Lower lobe of right lung (tissue), 2 donors: Measurements from ENCODE around the gene ZBTB21. TPM values are rescaled to one million over a fixed set of nuclear protein-coding genes. Genes with fewer than 3 reads are reported as not detected.
A peak's percentile ranks its signal among the peaks of the same experiment; 100 is the strongest.

Experiments used
- ATAC-seq, 2 donors: fragments of 200-7000 bp; cut with Tn5 transposase; one replicate each; pipeline ENCODE4 v1.9.1; 2020 to 2022; ENCODE audit warnings: mild to moderate bottlenecking in 2 of 2, moderate library complexity in 2 of 2
- DNase-seq: peaks from one replicate; pipeline ENCODE4 v3.0.0-alpha.2; 2020
- H3K27ac ChIP-seq: fragments of 200-600 bp; one replicate; pipeline ENCODE4 v1.8.0; 2022
- H3K27me3 ChIP-seq: fragments of 200-600 bp; one replicate; pipeline ENCODE4 v1.8.0; 2022; ENCODE audit warnings: low read depth
- H3K36me3 ChIP-seq: fragments of 200-600 bp; one replicate; pipeline ENCODE4 v1.8.0; 2022; ENCODE audit warnings: mild to moderate bottlenecking
- H3K4me1 ChIP-seq: fragments of 200-600 bp; one replicate; pipeline ENCODE4 v1.8.0; 2022
- H3K4me3 ChIP-seq: fragments of 200-600 bp; one replicate; pipeline ENCODE4 v1.8.0; 2022; ENCODE audit warnings: mild to moderate bottlenecking
- H3K9me3 ChIP-seq: fragments of 200-600 bp; one replicate; pipeline ENCODE4 v1.8.0; 2022
- intact Hi-C: fragments of 100-400 bp; cut with DNase I; formaldehyde crosslinking; loops from one replicate; pipeline ENCODE4 v1.11.0; 2022
- total RNA-seq: library from RNA; stranded (reverse); fragmentation: NEBNext Ultra II Directional; extraction: Animal tissue kit (Norgen Biotek cat#: 25700); gene quantifications from one replicate; pipeline ENCODE4 v1.2.1, GENCODE V29; 2021
- TF ChIP-seq, protein P1 (sequence below): fragments of 200-600 bp; IDR thresholded peaks from one replicate; pipeline ENCODE4 v1.8.0; 2022; ENCODE audit warnings: antibody characterized with exemption, mild to moderate bottlenecking
- donor health status: DM: no; HTN: yes; CAD: no; lungs with severe emphysema.

Gene ZBTB21
- total RNA-seq, 1 donor from 2014 or later, result 15.6 TPM

DNA sequence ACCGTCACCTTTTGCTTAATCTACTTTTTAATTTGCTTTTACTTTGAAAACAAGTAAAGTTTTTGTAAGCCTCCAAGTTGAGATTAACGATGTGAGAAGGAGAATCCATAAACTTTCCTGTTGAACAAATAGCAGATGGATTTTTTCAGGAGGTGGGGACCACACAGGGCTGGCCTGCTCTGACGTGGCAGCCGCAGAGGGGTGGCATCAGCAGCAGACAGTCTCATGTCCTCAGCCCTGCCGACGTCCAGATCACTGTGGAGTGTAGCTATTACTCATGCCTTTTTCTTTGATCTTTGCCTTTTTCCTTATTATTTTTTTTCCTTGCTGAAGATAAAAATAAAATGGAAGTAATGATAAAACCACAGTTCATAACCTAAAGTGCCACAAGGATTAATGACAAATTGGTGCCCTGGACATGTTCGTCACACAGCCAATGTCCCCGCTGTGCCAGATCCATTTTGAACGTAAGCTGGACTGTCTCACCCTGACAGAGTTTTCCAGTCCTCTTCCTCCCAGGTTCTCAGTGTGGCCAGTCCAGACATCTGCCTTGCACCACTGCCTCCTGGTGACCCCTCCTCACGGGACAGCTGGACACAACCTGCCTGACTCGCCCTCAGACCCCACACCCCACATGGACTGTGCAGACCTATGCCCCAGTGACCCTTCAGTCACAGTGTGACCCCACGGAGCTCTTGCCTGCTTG, 15.4 kb upstream of the ZBTB21 start:
- H3K27ac ChIP-seq, result no peak overlapping the region

DNA sequence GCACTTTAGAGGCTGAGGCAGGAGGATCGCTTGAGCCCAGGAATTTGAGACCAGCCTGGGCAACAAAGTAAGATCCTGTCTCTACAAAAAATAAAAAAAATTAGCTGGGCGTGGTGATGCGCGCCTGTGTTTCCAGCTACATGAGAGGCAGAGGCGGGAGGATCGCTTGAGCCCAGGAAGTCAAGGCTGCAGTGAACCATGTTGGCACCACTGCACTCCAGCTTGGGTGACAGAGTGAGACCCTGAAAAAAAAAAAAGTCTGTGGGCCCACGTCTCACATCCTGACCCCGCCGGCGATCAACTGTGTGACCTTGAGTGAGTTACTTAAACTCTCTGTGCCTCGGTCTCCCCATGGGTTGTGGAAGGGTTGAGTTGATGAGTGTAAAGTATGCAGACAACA, 12.7 kb upstream of the ZBTB21 start:
- no peaks in the 10 kb centered on the region for H3K9me3 ChIP-seq
- no peaks in the 10 kb centered on the region for H3K36me3 ChIP-seq
- no peak overlapping the region for H3K4me3 ChIP-seq
- H3K4me1 ChIP-seq, result no peaks in the 10 kb centered on the region
- DNase-seq, result no peak
- no peak for ATAC-seq
- H3K27ac ChIP-seq, result no peak overlapping the region
- TF ChIP-seq, protein P1, sequence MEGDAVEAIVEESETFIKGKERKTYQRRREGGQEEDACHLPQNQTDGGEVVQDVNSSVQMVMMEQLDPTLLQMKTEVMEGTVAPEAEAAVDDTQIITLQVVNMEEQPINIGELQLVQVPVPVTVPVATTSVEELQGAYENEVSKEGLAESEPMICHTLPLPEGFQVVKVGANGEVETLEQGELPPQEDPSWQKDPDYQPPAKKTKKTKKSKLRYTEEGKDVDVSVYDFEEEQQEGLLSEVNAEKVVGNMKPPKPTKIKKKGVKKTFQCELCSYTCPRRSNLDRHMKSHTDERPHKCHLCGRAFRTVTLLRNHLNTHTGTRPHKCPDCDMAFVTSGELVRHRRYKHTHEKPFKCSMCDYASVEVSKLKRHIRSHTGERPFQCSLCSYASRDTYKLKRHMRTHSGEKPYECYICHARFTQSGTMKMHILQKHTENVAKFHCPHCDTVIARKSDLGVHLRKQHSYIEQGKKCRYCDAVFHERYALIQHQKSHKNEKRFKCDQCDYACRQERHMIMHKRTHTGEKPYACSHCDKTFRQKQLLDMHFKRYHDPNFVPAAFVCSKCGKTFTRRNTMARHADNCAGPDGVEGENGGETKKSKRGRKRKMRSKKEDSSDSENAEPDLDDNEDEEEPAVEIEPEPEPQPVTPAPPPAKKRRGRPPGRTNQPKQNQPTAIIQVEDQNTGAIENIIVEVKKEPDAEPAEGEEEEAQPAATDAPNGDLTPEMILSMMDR, result no peak
- intact Hi-C loops, result no loop called here
- H3K27me3 ChIP-seq, result no peaks in the 10 kb centered on the region

More for the DNA sequence above, 15.4 kb upstream of the ZBTB21 start:
- TF ChIP-seq, protein P1, result no peak
- Histone ChIP-seq H3K4me3 (no peak overlapping the region), H3K4me1 (no peaks in the 10 kb centered on the region), H3K27me3 (no peaks in the 10 kb centered on the region), H3K9me3 (no peaks in the 10 kb centered on the region), H3K36me3 (no peaks in the 10 kb centered on the region)
- ATAC-seq (peak in 1 of 2 donors; percentile 57), DNase-seq (peak; percentile 37)
- intact Hi-C loops, result no loop called here

DNA sequence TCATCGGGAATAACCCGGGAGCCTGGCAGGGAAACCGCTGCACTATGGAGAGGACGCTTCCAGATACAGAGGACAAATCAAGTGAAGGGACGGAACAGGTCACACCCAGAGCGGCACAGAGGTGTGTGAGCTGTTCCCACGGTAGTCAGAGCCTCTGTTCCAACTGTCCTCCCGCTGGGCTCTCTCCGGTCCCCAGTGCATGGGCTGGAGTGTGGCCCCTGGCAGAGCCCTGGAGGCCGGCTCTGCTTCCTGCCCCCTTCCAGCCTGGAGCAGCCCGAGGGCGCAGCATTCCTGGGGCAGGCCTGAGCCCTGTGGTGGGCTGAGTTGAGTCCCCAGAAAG, 11.9 kb upstream of the ZBTB21 start:
- H3K4me3 ChIP-seq, result no peak overlapping the region
- no peaks in the 10 kb centered on the region for H3K27me3 ChIP-seq
- no peak for DNase-seq
- no peak for ATAC-seq
- H3K4me1 ChIP-seq, result no peaks in the 10 kb centered on the region
- no peaks in the 10 kb centered on the region for H3K9me3 ChIP-seq
- H3K27ac ChIP-seq, result no peak overlapping the region
- H3K36me3 ChIP-seq, result no peaks in the 10 kb centered on the region
- intact Hi-C loops, result no loop called here
- TF ChIP-seq, protein P1, result no peak

DNA sequence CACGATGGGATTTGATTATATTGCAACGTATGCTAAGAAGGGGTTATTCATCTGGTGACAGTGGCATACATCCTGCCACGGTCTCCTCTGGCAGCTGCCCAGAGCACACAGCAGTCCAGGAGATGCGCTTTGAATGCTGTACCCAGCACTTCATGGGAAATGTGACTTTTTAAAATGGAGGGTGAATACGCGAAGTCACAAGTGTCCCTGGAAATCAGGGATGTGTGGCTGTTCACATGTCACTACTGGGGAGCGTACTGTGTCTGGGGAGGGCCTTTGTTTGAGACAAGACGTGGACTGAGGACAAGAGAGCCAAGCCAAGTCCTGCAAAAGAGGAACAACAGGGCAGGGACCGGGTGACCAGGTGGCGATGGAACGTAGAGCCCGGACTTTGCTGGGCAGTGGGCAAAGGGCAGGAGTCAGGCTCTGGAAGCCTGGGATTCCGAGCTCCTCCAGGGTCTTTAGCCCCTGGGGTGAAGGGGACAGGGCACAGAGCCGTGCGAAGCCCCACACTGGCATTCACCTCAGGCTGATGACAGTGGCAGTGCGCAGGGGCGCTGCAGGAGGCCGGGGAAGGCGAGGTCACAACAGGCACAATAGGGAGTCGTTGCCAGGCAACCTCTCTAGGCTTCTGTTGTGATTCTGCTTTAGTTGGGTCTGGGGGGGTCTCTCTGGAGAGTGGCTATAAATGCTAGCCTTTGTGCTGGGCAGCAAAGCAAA, 11.4 kb upstream of the ZBTB21 start:
- intact Hi-C loops, result no loop called here
- Histone ChIP-seq H3K4me1 (no peaks in the 10 kb centered on the region), H3K4me3 (no peak overlapping the region), H3K9me3 (no peaks in the 10 kb centered on the region), H3K36me3 (no peaks in the 10 kb centered on the region), H3K27ac (no peak overlapping the region), H3K27me3 (no peaks in the 10 kb centered on the region)
- TF ChIP-seq, protein P1, result no peak
- ATAC-seq (peak in 1 of 2 donors; percentile 16), DNase-seq (no peak)

DNA sequence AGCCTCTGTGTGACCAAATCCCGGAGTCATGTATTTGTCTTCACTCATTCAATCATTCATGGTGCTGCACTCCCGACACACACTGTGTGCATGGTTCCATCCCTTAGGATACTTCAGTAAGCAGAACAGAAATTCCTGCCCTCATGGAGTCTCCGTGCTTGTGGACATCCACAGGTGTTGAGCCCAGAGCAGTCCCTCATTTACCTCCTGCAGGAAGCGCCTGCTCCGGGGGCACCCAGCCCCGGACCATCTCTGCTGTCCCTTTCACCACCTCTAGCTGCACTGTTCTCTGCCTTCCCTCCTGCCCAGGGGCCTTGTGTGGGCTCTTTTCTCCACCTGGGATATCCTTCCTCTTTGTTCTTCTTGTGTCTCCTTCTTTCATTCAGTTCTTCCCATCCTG, 9.5 kb upstream of the ZBTB21 start:
- Histone ChIP-seq H3K4me1 (no peaks in the 10 kb centered on the region), H3K4me3 (no peak overlapping the region)
- TF ChIP-seq, protein P1, result no peak

More for the DNA sequence above, 9.5 kb upstream of the ZBTB21 start:
- no peaks in the 10 kb centered on the region for H3K9me3 ChIP-seq
- no peaks in the 10 kb centered on the region for H3K36me3 ChIP-seq
- ATAC-seq (no peak), DNase-seq (no peak)
- H3K27me3 ChIP-seq, result no peaks in the 10 kb centered on the region
- no peak overlapping the region for H3K27ac ChIP-seq
- intact Hi-C loops, result no loop called here
